Neural progenitor cell (in vitro differentiated cells): ENCODE data around the gene OR6K3.

Experiments used
- CTCF ChIP-seq: fragments of 200-600 bp; sonication (generic); IDR thresholded peaks from 2 replicates; pipeline ENCODE4 v1.5.1; 2017; ENCODE audit warnings: antibody characterized with exemption, mild to moderate bottlenecking
- EZH2 ChIP-seq: fragments of 200-600 bp; sonication (generic); IDR thresholded peaks from 2 replicates; pipeline ENCODE4 v1.6.1; 2017; ENCODE audit warnings: antibody characterized with exemption, mild to moderate bottlenecking, moderate library complexity
- EZH2phosphoT487 ChIP-seq: fragments of 200-600 bp; sonication (generic); IDR thresholded peaks from 2 replicates; pipeline ENCODE4 v1.6.1; 2017; ENCODE audit warnings: antibody characterized with exemption

DNA sequence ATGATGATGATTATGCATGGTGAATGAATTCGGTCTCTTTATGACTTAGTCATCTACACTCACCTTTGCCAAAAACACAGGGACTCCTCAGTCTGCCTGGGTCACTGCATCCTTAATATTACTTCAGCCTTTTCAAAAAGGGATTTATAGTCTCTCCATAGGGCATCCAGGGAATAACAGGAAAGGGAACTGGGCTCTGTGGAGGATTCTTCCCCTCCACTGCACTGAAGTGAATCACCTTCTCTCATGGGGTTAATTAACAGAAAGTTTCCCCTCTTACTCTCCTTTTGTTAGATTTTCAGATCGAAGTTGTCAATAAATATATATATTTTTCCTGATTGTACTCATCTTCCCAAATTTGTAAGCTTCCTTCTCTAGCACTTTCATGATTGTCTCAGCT is at the start of gene OR6K3:
- no peak for TF ChIP-seq CTCF
- no peak for TF ChIP-seq EZH2
- no peak for TF ChIP-seq EZH2phosphoT487
